DND-41 (cell line): ENCODE data around the gene SUMF1.

Experiments used
- ATAC-seq: fragments of 200-7000 bp; cut with Tn5 transposase; 3 replicates; pipeline ENCODE4 v1.9.1; 2021; ENCODE audit warnings: low read depth; ENCODE audit not compliant: insufficient read depth
- DNase-seq: peaks from one replicate; pipeline ENCODE4 v3.0.0-alpha.2; 2020
- H2AFZ ChIP-seq: 2 replicates; pipeline ENCODE4 v1.6.0; 2012; ENCODE audit warnings: low read depth, low read length
- H3K27ac ChIP-seq: 2 replicates; pipeline ENCODE4 v1.5.1; 2012; ENCODE audit warnings: low read length, inconsistent platforms
- H3K27me3 ChIP-seq: fragments of 200-600 bp; sonication (generic); 2 replicates; pipeline ENCODE4 v1.6.0; 2012; ENCODE audit warnings: low read length, mild to moderate bottlenecking, inconsistent platforms; ENCODE audit not compliant: insufficient read depth, poor library complexity
- H3K36me3 ChIP-seq: 2 replicates; pipeline ENCODE4 v1.5.1; 2012; ENCODE audit warnings: low read length, inconsistent platforms; ENCODE audit not compliant: insufficient read depth
- H3K4me1 ChIP-seq: 2 replicates; pipeline ENCODE4 v1.5.1; 2012; ENCODE audit warnings: mild to moderate bottlenecking, low read length; ENCODE audit not compliant: insufficient read depth
- H3K4me2 ChIP-seq: 2 replicates; pipeline ENCODE4 v1.6.0; 2012; ENCODE audit warnings: mild to moderate bottlenecking, moderate library complexity, low read length, inconsistent platforms; ENCODE audit not compliant: insufficient read depth
- H3K4me3 ChIP-seq, 2 experiments: fragments of 200-600 bp in 1 of 2; shearing (Covaris generic) in 1 of 2; 2 replicates each; pipeline ENCODE4 v1.5.1; 2012 to 2016; ENCODE audit warnings: inconsistent platforms in 2 of 2, low read length in 2 of 2, mild to moderate bottlenecking in 2 of 2, low read depth in 1 of 2, moderate library complexity in 1 of 2
- H3K79me2 ChIP-seq: 2 replicates; pipeline ENCODE4 v1.6.0; 2012; ENCODE audit warnings: low read length, inconsistent platforms; ENCODE audit not compliant: insufficient read depth
- H3K9ac ChIP-seq: 2 replicates; pipeline ENCODE4 v1.6.0; 2012; ENCODE audit warnings: low read depth, mild to moderate bottlenecking, inconsistent platforms, low read length, moderate library complexity
- H3K9me3 ChIP-seq: 2 replicates; pipeline ENCODE4 v1.5.1; 2012; ENCODE audit warnings: low read length, moderate library complexity, mild to moderate bottlenecking, inconsistent platforms; ENCODE audit not compliant: insufficient read depth, severe bottlenecking
- H4K20me1 ChIP-seq: 2 replicates; pipeline ENCODE4 v1.6.0; 2012; ENCODE audit warnings: low read length; ENCODE audit not compliant: insufficient read depth
- CTCF ChIP-seq: IDR thresholded peaks from 2 replicates; pipeline ENCODE4 v1.5.1; 2012; ENCODE audit warnings: borderline replicate concordance, low read length, moderate library complexity, mild to moderate bottlenecking; ENCODE audit not compliant: poor library complexity, severe bottlenecking; ENCODE audit errors: extremely low read depth
- EZH2 ChIP-seq: IDR thresholded peaks from 3 replicates; pipeline ENCODE4 v1.6.1; 2012; ENCODE audit warnings: borderline replicate concordance, low read depth, mild to moderate bottlenecking, moderate library complexity, low read length, inconsistent platforms; ENCODE audit not compliant: severe bottlenecking

The SUMF1 gene

GRCh38 chr3:4493941-4494894, 27.1 kb upstream of the SUMF1 start:
- peak overlapping the region; percentile 97 for H3K4me2 ChIP-seq
- H3K4me3 ChIP-seq = peak overlapping the region; percentile 63 to 79; a peak in 3 of 4 replicates
- H2AFZ ChIP-seq = peak overlapping the region; percentile 81
- peak overlapping the region; percentile 60 for H3K9ac ChIP-seq
- H3K36me3 ChIP-seq = no peaks in the 10 kb centered on the region
- H3K79me2 ChIP-seq = no peaks in the 10 kb centered on the region
- no peak for TF ChIP-seq CTCF
- no peak for TF ChIP-seq EZH2
- no peak for ATAC-seq
- H3K27ac ChIP-seq = peak overlapping the region; percentile 68
- peaks cover 29% of the 10 kb centered on the region for H3K4me1 ChIP-seq
- DNase-seq = no peak
- no peaks in the 10 kb centered on the region for H4K20me1 ChIP-seq
- peaks cover 25% of the 10 kb centered on the region for H3K27me3 ChIP-seq
- no peaks in the 10 kb centered on the region for H3K9me3 ChIP-seq

DNA sequence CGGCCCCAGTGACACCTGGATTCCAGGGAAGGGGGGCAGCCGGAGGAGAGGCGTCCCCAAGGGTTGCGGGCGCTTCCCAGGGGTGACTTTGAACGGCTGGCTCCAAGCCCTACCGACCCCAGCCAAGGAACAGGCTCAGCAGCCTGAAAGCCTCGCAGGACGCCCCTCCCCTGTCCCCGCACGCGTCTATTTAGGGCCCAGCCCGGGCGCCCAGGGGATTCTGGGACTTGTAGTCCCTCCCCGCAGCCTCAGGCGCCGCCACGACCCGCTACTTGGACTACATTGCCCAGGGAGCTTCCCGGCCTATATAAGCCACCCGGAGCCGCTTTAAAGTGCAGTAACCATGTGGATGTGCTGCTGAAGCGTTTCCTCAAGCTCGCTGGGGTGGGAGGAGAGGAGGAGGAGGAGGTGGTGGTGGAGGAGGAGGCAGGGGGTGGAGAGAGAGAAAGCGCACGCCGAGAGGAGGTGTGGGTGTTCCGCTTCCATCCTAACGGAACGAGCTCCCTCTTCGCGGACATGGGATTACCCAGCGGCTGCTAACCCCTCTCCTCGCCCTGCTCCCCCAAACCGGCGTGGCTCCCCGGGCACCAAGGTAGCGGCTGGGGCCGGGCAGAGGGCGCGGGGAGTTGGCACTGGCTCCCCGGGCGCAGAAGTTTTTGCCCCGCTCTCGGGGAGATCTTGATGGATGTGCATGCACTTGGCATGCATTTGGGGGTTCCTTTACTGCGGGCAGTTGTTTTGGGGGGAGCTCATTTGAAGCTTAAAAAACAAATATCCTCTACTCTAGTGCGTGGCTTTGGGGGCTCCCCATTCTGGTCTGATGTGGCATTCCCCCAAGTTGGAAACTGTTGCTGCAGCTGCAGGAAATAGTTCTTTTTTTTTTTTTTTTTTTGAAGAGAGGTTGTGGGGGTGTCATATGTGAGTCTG, 26.2 kb upstream of the SUMF1 start, which contains the start of gene ITPR1:
ITPR1 (plus strand) TSS at position 335 of the 927 bp plus-strand sequence. CDS start 23,144 bp downstream, outside the sequence.
- DNase-seq = peak; percentile 99
- H3K4me3 ChIP-seq = peak within 1 kb of the TSS; percentile 63 to 79
- peak within 1 kb of the TSS; percentile 97 for H3K4me2 ChIP-seq
- no peak for TF ChIP-seq EZH2
- no peak for TF ChIP-seq CTCF
- H3K27ac ChIP-seq = peak within 1 kb of the TSS; percentile 68
- peaks cover 25% of the 10 kb centered on the region for H3K27me3 ChIP-seq
- no peaks in the 10 kb centered on the region for H3K36me3 ChIP-seq
- ATAC-seq = peak; percentile 92
- no peaks in the 10 kb centered on the region for H3K9me3 ChIP-seq
- H3K4me1 ChIP-seq = peaks cover 29% of the 10 kb centered on the region
- H4K20me1 ChIP-seq = no peaks in the 10 kb centered on the region
- peak within 1 kb of the TSS; percentile 60 for H3K9ac ChIP-seq
- H3K79me2 ChIP-seq = no peaks in the 10 kb centered on the region
- peak within 1 kb of the TSS; percentile 81 for H2AFZ ChIP-seq

DNA sequence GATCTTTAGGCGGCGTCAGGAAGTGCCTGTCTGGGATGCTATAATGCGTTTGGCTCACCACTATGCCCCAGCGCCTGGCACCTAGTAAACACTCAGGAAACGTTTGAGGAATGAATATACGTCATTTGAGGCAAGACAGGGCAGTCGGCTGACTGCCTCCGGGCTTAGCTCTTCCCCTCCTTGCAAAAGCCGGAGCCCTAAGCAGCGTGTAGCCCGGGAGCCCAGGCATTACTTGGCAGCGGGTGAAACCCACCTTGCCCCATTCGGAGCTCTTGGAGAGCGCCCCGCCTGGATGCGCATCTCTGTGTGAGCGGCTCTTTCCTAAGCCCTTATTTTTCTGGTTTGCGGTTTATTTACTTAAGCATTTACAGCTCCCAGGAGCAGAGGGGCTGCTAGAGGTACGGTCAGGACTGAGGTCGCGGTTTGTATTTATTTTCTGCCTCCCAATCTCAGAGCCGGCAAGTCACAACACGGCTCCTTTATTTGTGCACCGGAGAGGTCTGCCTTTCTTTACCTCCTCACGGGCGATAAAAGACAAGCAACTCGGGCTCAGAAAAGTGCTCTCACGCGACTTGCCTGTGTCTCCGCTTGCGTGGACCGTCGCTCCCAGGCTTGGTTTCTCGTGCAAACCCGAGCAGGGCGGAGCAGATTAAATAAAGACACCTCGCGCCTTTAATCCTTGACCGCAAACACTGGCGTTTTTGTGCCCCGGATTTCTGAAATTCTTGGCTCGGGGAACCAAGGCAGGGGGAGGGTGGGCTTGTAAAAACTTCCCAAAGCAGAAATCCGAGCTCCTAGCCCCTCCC, 25.3 kb upstream of the SUMF1 start:
- Histone ChIP-seq H3K4me1 (peaks cover 29% of the 10 kb centered on the region), H3K4me3 (peak overlapping the region; percentile 35 to 79; a peak in 3 of 4 replicates), H3K79me2 (no peaks in the 10 kb centered on the region), H4K20me1 (no peaks in the 10 kb centered on the region), H3K27ac (peak overlapping the region; percentile 30; the same call in 1 of the 2 replicates), H3K27me3 (peaks cover 25% of the 10 kb centered on the region), H3K36me3 (no peaks in the 10 kb centered on the region), H2AFZ (peak overlapping the region; percentile 80), H3K9me3 (no peaks in the 10 kb centered on the region), H3K9ac (peak overlapping the region; percentile 60), H3K4me2 (peak overlapping the region; percentile 97)
- TF ChIP-seq EZH2 = no peak
- peak; percentile 40 for TF ChIP-seq CTCF
- peak; percentile 52 for DNase-seq
- ATAC-seq = peak; percentile 31
